ENCODE results near the gene PPP1R27.
A peak's percentile ranks its signal among the peaks of the same experiment; 100 is the strongest.
"Not testable (repeated sequence)": the region's sequence is repeated elsewhere in the genome, so short reads cannot be mapped to it uniquely, and the experiment has no call there.

The PPP1R27 gene

DNA sequence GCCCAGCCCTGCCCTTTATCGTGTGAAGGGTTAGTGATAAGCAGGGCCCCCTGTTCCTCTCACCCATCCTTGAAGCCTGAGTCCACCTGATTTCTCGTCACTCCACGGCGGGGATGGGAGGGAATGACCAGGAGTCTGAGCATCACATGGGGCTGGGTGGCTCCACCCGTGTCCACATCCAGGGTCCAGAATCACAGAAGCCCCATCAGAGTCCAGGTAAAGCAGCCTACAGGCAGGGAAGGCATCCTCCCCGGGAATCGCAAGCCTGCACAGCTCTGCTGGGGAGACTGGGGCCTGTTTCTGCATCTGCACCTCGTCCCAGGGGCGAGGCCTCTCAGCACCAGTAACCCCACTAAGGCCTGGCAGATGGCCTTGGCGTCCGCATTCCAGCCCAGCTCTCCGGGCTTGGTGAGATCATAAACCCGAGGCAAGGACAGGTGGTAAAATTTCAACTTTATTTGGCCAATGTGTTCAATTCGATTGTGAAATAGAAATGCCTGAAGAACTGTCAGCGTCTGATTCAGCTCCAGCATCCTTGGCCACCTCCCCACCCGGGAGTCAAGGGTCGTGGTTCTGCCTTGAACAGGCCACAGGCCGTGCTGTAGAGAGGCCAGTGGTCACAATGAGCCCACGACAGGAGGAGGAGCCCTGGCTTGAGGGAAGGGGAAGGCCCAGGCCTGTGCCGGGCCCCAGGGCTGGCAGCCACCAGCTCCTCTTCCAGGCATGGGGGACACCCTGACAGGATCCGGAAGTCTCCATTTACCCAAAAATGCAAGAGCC is 8.1 kb upstream of the PPP1R27 start:
- no peak for DNase-seq (ENCODE audit: insufficient read length, low spot score)
- peak; percentile 81 for FAIRE-seq

DNA sequence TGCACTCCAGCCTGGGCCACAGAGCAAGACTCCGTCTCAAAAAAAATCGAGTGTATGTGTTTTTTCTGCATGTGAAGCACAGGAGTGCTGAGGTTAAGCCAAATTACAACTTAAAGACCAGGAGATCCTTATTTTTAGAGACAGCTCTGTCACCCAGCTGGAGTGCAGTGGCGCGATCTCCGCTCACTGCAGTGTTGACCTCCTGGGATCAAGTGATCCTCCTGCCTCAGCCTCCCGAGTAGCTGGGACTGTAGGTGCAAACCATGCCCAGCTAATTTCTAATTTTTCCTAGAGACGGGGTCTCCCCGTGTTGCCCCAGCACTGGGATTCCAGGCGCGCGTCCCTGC is 7.5 kb upstream of the PPP1R27 start:
- FAIRE-seq (no peak), DNase-seq (ENCODE audit: insufficient read length, low spot score) (no peak)

DNA sequence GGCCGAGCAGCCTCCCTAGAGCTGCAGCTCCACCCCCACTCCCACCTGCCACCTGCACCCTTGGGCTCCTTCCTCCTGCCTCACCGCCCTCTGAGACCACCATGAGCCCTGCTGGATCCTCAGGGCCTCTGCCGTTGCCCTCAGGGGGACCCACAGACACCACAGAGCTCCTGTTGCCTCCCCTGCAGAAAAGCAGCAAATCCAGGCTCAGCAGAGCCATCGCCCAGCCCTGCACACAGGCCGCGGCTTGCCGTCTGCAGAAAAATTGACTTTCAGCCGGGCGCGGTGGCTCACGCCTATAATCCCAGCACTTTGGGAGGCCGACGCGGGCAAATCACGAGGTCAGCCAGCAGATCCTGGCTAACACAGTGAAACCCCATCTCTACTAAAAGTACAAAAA is 7.0 kb upstream of the PPP1R27 start:
- no peak for DNase-seq (ENCODE audit: insufficient read length, low spot score)
- FAIRE-seq = no peak

DNA sequence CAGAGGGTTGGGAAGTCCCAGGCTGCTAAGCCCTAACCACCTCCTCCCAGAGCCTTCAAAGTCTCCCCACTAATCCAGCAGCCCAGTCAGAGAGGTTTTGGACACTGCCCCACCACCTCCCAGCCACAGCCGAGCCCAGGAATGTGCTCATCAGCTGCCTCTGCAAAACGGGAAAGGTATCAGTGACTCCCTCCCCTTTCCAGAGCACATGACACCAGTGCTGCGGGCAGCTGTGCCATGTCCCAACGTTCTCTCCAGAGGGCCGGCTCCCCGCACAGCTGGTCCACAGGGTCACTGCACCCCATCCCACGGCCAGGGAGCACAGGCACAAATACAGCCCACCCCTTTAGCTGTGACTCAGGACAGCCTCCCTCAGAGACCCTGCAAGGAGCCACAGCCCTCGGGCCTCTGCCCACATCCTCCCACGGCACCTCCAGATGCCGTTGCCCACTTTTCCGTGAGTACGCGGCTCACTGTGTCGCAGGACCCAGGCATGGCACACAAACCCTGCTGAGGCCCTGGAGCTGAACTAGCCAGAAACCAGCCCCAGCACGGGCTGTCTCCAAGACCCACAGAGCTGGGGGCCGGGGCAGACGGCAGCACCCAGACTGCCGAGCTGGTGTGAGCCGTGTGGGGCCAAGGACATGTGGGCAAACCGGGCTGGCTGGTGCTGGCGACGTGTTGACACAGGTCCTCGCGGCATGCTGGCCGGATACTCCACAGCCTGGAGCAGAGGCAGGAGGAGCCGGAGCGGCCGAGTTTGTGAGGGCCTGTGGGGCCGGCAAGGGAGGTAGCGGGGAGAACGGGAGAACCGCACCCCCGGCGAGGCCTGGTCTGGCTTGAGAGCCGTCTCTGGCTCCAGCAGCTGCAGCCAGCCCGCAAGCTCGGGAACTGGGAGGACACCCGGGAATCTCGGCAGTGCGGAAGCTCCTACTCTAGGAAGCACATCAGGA is 6.3 kb upstream of the PPP1R27 start:
- DNase-seq (ENCODE audit: insufficient read length, low spot score) = no peak
- no peak for FAIRE-seq

DNA sequence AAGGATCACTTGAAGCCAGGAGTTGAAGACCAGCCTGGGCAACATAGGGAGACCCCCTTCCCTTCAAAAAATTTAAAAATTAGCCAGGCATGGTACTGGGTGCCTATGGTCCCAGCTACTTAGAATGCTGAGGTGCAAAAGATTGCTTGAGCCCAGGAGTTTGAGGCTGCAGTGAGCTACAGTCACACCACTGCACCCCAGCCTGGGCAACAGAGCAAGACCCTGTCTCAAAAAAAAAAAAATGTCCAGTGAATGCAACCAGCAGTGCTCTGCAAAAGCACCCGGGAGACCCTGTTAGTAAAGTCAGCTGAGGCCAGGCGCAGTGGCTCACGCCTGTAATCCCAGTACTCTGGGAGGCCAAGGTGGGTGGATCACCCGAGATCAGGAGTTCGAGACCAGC is 5.2 kb upstream of the PPP1R27 start:
- not testable (repeated sequence) for FAIRE-seq

DNA sequence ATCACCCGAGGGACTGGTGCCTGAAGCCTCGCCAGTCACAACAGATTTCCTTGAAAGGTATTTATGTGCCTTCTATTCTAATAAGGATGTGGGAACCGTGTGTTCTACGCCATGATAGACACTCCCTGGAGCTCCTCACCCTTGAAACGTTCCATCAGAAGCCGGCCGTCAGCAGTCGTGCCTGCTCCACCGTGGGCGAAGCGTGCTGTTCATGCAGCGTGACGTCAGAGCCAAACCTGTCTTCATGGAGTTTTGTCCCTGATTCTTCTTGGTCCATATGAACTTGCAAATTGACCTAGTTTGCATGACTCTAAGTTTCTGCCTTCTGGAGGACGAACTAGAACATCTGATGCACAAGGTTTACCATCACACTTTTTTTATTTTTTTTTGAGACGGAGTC is 4.5 kb upstream of the PPP1R27 start:
- DNase-seq (ENCODE audit: insufficient read length, low spot score) (no peak), FAIRE-seq (no peak)

More for the DNA sequence above, 5.2 kb upstream of the PPP1R27 start:
- DNase-seq (ENCODE audit: insufficient read length, low spot score) = not testable (repeated sequence)

DNA sequence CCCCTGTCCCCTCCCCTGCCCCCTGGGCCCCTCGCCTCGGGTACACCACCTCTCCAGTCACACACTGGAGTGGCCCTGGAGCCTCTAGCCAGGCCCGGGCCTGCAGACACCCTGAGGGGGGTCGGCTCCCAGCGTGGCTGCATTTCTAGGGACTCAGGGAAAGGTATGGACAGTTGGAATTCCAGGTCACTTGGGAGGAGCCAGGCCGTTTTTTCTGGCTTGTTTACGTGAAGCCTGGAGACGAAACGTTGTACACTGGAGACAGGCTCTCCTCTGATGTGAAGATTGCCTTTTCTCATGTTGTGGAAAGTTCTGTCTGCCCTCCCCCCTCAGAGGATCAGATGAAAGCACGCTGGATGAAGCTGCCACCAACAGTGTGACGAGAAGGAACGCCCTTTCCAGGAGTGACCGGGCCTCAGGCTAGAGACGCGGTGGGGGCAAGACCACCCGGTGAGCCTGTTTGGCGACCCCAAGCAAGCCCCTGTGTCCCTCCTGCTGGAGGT is 4.0 kb upstream of the PPP1R27 start:
- no peak for FAIRE-seq
- DNase-seq (ENCODE audit: insufficient read length, low spot score) = no peak

DNA sequence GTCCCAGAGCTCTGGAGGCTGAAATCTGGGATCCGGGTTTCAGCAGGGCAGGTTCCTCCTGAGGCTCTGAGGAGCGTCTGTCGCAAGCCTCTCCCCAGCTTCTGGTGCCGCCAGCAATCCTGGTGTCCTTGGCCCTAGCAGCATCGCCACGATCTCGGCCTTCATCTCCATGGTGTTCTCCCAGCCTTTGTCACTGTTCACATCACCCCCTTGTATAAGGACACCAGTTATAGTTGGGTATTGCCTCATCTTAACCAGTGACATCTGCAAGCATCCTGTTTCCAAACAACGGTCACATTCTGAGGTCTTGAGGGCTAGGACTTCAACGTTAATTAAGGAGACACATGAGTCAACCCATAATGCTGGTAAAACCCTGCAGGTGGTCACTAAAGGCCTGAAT is 2.8 kb upstream of the PPP1R27 start:
- FAIRE-seq (no peak), DNase-seq (ENCODE audit: insufficient read length, low spot score) (no peak)

DNA sequence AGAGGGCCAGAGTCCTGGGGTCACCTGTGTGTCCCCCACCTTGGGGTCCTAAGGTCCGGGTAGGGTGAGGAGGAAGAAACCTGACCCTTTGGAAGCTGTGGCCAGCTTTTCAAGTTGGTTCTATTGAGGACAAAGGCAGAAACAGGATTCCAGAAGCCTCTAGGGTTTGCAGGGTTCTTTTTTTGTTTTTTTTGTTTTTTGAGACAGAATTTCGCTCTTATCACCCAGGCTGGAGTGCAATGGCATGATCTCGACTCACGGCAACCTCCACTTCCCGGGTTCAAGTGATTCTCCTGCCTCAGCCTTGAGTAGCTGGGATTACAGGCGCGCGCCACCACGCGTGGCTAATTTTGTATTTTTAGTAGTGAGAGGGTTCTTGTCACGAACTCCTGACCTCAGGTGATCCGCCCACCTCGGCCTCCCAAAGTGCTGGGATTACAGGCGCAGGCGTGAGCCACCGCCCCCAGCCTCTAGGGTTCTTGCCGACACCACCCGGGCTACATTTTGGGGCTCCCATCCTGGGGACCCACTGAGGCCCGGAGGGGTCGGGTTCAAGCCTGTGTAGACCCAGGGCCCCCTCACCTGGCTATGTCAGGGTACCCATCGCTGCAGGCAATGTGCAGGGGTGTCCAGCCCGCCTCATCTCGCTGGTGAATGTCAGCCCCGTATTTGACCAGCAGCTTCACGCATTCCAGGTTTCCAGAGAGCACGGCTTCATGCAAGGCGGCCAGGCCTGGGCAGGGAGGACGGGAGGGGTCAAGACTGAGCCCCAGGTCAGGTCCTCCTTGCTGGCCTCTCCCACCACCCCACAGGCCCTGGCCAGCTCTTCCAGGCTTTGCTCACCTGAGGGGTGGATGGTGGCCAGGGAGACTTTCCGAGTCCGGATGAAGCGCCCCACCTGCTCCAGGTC is 674 bp downstream of the PPP1R27 start:
- no peak for FAIRE-seq
- DNase-seq (ENCODE audit: insufficient read length, low spot score) = no peak

DNA sequence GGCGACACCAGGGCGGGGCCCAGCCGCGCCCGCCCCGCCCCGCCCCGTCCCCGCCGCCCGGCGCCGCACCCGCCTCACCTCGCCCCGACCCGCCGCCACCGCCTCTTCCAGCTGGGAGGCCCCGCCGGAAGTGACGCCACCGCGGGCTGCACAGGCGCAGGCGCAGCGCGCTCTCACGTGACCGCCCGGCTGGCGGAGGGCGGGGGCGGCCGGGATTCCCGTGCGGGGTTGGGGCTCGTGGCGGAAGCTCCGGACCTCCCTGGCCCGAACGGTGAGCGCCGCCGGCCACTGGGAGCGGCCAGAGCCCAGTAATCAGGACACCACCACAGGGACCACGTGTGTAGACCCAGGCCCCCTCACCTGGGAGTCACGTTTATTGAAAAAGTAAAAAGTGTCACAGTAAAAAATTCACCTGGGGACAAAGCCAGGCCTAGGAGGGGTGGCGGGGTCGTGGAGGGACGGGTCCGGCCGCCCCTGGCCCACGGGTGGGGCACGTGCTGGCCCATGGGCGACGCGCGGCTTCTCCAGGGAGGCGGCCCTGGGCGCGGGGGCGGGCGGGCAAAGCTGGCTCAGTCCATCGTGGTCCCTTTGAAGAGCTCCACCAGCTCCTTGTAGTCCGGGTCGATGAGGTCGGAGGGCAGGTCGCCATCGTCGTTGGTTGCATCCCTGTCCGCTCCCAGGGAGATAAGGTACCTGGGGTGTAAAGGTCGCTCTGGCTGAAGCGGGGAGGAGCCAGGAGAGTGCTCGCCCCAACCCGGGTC is 1.5 kb downstream of the PPP1R27 start, which contains the start of gene MCRIP1:
TSS of gene MCRIP1 (minus strand) at position 132 of the 761 bp plus-strand sequence. CDS start 8,785 bp downstream, outside the sequence.
- peak; percentile 94 for FAIRE-seq
- peak; percentile 94 for DNase-seq (ENCODE audit: insufficient read length, low spot score)

DNA sequence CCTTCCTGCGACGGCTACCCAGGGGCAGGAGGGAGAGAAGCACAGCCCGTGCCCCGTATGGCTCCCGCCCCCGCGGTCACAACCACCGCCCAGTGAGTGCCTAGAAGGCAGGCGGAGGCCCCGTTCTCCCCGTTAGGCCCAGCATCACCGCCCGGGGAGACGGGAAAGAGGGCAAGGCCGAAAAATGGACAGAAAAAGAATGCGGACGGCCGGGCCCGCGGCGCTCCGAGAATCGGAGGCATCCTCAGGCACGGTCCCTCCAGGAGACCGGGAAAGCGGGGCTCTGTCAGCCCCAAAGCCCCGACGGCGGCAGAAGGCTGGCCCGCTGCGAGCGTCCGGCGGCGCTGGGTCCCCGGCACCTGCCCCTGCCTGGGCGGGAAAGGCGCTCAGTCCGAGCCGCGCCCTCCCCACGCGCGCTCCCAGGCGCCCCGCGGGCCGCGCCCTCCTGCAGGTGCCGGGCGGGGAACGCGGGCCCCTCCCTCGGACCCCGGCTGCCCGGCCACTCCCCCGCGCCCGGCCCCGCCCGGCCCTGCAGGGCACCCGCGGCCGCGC is 2.2 kb downstream of the PPP1R27 start:
- peak; percentile 26 for DNase-seq (ENCODE audit: insufficient read length, low spot score)

DNA sequence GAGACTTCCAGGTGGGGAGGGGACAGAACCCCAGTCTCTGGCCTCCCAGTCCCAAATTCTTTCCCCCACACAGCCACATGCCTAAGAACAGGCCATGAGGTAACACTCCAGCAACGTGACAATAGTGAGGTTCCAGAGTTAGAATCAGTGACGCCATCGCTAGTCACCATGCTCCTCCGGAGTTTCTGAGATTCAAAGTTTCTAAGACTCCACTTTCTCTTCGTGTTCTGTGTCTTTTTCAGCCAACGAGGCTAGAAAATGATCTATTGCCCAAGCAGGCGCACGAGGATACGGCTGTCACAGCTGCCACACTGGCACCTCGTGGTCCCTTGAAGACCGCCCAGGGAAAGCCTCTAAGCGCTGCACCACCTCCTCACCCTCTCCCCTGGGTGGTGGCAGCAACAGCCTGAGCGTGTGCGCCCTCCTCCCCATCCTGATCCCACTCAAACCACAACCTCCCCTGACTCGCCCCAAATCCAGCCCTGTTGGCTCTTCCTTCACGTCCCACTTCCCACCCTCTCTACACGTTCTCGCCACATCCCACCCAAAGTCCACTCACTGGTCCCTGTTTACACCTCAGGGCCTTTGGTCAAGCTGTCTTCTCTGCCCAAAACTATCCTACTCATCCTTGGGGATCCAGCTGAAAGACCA is 2.8 kb downstream of the PPP1R27 start:
- DNase-seq (ENCODE audit: insufficient read length, low spot score) (peak; percentile 21), FAIRE-seq (no peak)

More for the DNA sequence above, 2.2 kb downstream of the PPP1R27 start:
- FAIRE-seq = no peak

DNA sequence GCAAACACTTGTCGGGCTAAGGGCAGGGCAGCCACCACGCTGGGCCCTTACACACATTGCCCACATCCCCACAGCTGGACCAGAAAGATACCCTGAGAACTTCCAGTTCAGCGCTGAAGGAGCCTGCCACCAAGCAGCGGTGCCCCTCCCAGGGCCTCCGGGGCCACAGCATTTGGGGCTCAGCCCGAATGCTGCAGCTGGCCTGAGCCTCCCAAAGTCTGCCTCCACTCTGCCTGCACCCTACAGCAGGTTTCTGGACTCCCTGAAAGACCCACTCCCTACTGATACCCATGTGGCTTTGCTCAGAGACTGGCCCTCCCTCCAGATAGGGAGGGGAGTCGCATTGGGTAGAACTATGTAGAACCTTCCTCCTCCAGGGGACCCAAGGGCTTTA is 3.3 kb downstream of the PPP1R27 start:
- DNase-seq (ENCODE audit: insufficient read length, low spot score) (no peak), FAIRE-seq (no peak)

DNA sequence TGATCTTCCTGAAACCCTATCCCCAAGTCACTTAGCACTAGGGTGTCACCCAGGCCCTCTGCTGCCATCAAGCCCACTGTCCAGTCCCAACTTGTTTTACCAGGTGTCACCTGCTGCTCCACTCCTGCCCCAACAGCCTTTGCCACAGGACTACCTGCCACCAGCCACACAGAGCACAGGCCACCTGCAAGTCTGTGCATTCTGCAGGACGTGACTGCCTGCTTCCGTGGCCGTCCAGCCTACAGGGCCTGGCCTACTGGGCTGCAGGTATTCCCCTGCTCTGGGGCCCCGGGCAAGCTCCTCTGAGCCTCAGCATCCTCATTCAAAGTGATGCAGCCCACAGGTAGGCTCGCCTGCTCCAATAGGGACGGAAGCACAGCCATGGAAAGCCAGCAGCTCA is 5.0 kb downstream of the PPP1R27 start:
- FAIRE-seq = no peak
- no peak for DNase-seq (ENCODE audit: insufficient read length, low spot score)

DNA sequence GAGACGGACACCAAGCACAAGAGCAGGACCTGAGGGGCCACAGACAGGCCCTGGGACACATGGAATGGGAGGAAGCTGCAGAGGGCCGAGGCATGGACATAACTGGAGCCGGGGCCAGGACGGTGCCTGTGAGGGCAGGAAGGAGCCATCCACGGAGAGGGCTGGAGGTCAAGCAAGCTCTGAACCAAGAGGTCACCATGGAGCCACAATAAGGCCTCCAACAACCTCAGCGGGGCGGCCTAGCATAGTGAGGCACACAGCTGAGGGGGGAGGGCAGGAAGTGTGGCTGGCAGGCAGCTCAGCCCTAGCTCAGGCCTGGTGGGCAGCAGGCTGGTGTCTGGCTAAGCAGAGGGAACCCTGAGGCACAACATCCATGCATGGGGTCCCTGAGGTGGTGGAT is 6.2 kb downstream of the PPP1R27 start:
- FAIRE-seq = peak; percentile 20
- DNase-seq (ENCODE audit: insufficient read length, low spot score) = no peak

DNA sequence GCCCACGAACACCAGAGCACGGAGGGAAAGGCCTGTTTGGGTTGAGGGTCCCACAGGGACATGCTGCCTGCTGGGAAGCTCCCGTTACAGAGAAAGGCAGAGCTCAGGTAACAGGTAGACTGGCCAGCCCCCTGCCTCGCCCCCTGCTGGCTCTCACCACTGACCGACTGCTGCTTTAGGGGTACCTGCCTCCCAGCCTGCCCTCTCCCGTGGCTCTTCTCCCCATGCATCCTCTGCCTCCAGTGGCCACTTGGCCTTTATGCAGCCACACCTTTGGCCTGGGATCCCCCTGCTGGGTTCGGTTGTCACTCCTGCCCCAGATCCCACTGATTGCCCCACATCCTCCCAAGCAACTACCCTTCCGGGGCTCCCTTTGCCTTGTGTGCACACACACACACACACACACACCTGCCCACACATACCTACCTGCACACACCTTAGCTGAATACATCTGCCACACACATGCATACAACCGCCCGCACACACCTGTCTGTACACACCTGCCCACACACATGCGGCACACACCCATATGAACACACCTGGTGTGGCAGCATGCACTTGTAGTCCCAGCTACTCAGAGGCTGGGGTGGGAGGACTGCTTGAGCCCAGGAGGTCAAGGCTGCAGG is 8.9 kb downstream of the PPP1R27 start:
- no peak for DNase-seq (ENCODE audit: insufficient read length, low spot score)
- peak; percentile 38 for FAIRE-seq

DNA sequence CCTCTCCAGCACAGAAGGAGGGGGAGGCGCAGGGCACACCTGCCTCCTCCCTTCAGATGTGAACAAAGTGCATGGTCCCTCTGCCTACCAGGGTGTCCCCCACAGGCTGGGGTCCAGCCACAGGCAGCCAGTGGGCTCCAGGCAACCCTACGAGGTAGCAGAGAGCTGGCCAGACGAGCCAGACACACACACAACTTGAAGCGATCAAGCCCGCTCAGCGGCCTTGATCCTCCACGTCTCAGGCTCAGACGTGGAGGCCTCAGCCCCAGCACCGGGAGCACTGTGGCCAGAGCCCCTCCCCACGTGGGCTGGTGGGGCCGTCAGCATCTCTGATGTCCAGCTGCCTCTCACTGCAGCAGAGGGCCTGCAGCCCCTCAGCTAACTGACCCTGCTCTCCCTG is 10.3 kb downstream of the PPP1R27 start:
- DNase-seq (ENCODE audit: insufficient read length, low spot score) = no peak
- FAIRE-seq = no peak

DNA sequence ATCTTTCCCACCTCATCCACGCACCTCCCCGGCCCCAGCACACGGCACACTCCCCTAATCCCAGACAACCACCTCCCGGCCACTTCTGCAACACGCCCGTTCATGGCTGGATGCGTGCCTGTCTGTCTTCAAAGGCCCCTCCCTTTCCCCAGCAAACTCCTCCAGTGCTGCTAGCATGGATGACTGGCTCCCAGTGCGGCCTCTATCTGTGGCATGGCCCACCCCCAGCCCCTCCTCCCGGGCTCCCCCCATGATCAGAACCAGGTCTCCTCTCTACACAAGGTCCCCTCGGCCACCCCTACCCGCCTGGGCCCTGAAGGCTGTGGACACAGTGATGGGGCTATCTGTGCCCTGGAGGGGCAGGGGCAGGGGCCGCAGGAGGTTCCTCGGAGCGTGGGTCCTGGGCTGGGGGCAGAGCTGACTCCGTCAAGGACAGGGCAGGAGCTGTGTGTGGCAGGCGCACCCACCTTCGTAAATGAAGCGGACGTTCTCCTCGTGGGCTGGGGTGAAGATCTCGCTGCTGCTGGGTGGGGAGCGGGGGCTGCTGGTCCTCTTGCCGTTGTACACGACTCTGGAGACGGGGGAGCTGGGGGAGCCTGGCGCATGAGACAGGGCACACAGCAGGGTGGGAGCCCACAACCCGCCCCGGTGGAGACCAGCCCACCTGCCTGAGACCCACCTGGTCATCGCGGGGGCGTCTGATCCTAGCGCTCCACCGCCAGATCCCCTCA is 10.9 kb downstream of the PPP1R27 start:
- FAIRE-seq (no peak), DNase-seq (ENCODE audit: insufficient read length, low spot score) (no peak)
